Small intestine (tissue), 7 donors: ENCODE data around the gene TBC1D4. TPM values are rescaled to one million over a fixed set of nuclear protein-coding genes. Genes with fewer than 3 reads are reported as not detected.

Source experiments
- DNase-seq, 2 donors: peaks; one replicate each; pipeline versions ENCODE4 v3.0.0 to v3.0.0-alpha.2; 2013
- FAIRE-seq: peaks from 2 replicates; lab custom pipeline; 2012; peaks lifted over from hg19 to GRCh38; lab: Jason Lieb, UNC
- H3K27ac ChIP-seq, 3 donors: one replicate each; pipeline ENCODE4 v1.5.1; 2013; ENCODE audit warnings: low read length in 2 of 3, mild to moderate bottlenecking in 2 of 3, control low read depth in 1 of 3, inconsistent platforms in 1 of 3, low read depth in 1 of 3, moderate library complexity in 1 of 3
- H3K27me3 ChIP-seq, 3 donors: one replicate each; pipeline ENCODE4 v1.6.1; 2013; ENCODE audit warnings: low read length in 3 of 3, inconsistent platforms in 1 of 3; ENCODE audit not compliant: control insufficient read depth in 3 of 3, insufficient read depth in 3 of 3
- H3K36me3 ChIP-seq, 3 donors: one replicate each; pipeline ENCODE4 v1.6.1; 2013; ENCODE audit warnings: low read length in 3 of 3, inconsistent platforms in 1 of 3, low read depth in 1 of 3, mild to moderate bottlenecking in 1 of 3, moderate library complexity in 1 of 3; ENCODE audit not compliant: control insufficient read depth in 3 of 3, insufficient read depth in 2 of 3
- H3K4me1 ChIP-seq, 3 donors: one replicate each; pipeline ENCODE4 v1.6.1; 2013; ENCODE audit warnings: low read length in 2 of 3, inconsistent platforms in 1 of 3, low read depth in 1 of 3, mild to moderate bottlenecking in 1 of 3, moderate library complexity in 1 of 3; ENCODE audit not compliant: control insufficient read depth in 3 of 3, insufficient read depth in 2 of 3
- H3K4me3 ChIP-seq, 3 donors: one replicate each; pipeline ENCODE4 v1.5.1; 2013; ENCODE audit warnings: low read length in 3 of 3, control low read depth in 1 of 3, inconsistent platforms in 1 of 3, low read depth in 1 of 3, mild to moderate bottlenecking in 1 of 3, moderate library complexity in 1 of 3
- H3K9me3 ChIP-seq, 2 donors: one replicate each; pipeline ENCODE4 v1.6.1; 2013; ENCODE audit warnings: low read depth in 1 of 2, low read length in 1 of 2; ENCODE audit not compliant: control insufficient read depth in 2 of 2, insufficient read depth in 1 of 2
- WGBS, 3 donors: extraction: QIAGEN DNeasy Blood & Tissue Kit; methylation state at CpG; one replicate each; pipeline ENCODE4 v1.1.7; 2013; 5-methylcytosine and 5-hydroxymethylcytosine counted together
- polyA plus RNA-seq, 4 donors: library from polyadenylated mRNA; stranded (reverse) in 3 of 4; unstranded in 1 of 4; fragments of 200-250 nt in 3 of 4; fragments of 120-200 nt in 1 of 4; gene quantifications; one replicate each; pipeline versions ENCODE4 v1.2.1 to v1.2.3, GENCODE V29; 2013
- donor health status: healthy with polysubstance abuse.
- donor health status: control.
- donor health status: control.
- donor health status: Bipolar disorder and iron deficiency.
- donor health status: healthy.

Gene TBC1D4
- polyA plus RNA-seq, 4 donors, result 2.4 to 8.1 (median 5.3) TPM

GRCh38 chr13:75329097-75329496 is 152.9 kb downstream of the TBC1D4 start:
- DNase-seq (no peak), FAIRE-seq (no peak)
- Histone ChIP-seq H3K27me3 (no peaks in the 10 kb centered on the region), H3K4me1 (no peaks in the 10 kb centered on the region), H3K4me3 (no peak overlapping the region), H3K27ac (no peak overlapping the region), H3K36me3 (peaks cover 0 to 4% (median 0%) of the 10 kb centered on the region in 3 donors), H3K9me3 (no peaks in the 10 kb centered on the region)
- 59 to 87% (median 62%) methylated on average over 5 of the region's 5 CpGs for WGBS, 3 donors

GRCh38 chr13:75327135-75327510 is 154.8 kb downstream of the TBC1D4 start:
- H3K27me3 ChIP-seq, result no peaks in the 10 kb centered on the region
- no peaks in the 10 kb centered on the region for H3K9me3 ChIP-seq
- no peak overlapping the region for H3K4me3 ChIP-seq
- no peak for DNase-seq
- no peak overlapping the region for H3K27ac ChIP-seq
- FAIRE-seq, result no peak
- H3K4me1 ChIP-seq, result no peaks in the 10 kb centered on the region
- H3K36me3 ChIP-seq, result peaks cover 0 to 4% (median 0%) of the 10 kb centered on the region in 3 donors
- WGBS, 3 donors, result 68 to 77% (median 76%) methylated on average over 3 of the region's 3 CpGs

- H3K4me3 ChIP-seq, result no peak overlapping the region
- 52 to 68% (median 54%) methylated on average over 21 of the region's 21 CpGs for WGBS, 3 donors
Observed at GRCh38 chr13:75326173-75327134, 155.5 kb downstream of the TBC1D4 start.

GRCh38 chr13:75325711-75326110 is 156.3 kb downstream of the TBC1D4 start:
- DNase-seq, result no peak
- 58 to 76% (median 72%) methylated on average over 4 of the region's 4 CpGs for WGBS, 3 donors

More at GRCh38 chr13:75326173-75327134, 155.5 kb downstream of the TBC1D4 start:
- no peaks in the 10 kb centered on the region for H3K27me3 ChIP-seq
- H3K4me1 ChIP-seq, result no peaks in the 10 kb centered on the region
- no peaks in the 10 kb centered on the region for H3K9me3 ChIP-seq
- peak overlapping the region in 1 of 3 donors; percentile 73 for H3K27ac ChIP-seq
- peaks cover 0 to 4% (median 0%) of the 10 kb centered on the region in 3 donors for H3K36me3 ChIP-seq
- no peak for FAIRE-seq
- peak in 1 of 2 donors; percentile 25 for DNase-seq

GRCh38 chr13:75324413-75324940 is 157.5 kb downstream of the TBC1D4 start:
- Histone ChIP-seq H3K4me1 (no peaks in the 10 kb centered on the region), H3K9me3 (no peaks in the 10 kb centered on the region), H3K27ac (no peak overlapping the region), H3K36me3 (peaks cover 0 to 4% (median 0%) of the 10 kb centered on the region in 3 donors), H3K27me3 (no peaks in the 10 kb centered on the region), H3K4me3 (no peak overlapping the region)
- DNase-seq (no peak), FAIRE-seq (no peak)
- 60 to 74% (median 67%) methylated on average over 1 of the region's 1 CpG for WGBS, 3 donors

More at GRCh38 chr13:75325711-75326110, 156.3 kb downstream of the TBC1D4 start:
- no peaks in the 10 kb centered on the region for H3K9me3 ChIP-seq
- no peaks in the 10 kb centered on the region for H3K4me1 ChIP-seq
- FAIRE-seq, result peak; percentile 62
- H3K4me3 ChIP-seq, result no peak overlapping the region
- H3K36me3 ChIP-seq, result peaks cover 0 to 4% (median 0%) of the 10 kb centered on the region in 3 donors
- no peaks in the 10 kb centered on the region for H3K27me3 ChIP-seq
- H3K27ac ChIP-seq, result peak overlapping the region in 1 of 3 donors; percentile 73

GRCh38 chr13:75321084-75321483 is 160.9 kb downstream of the TBC1D4 start:
- Histone ChIP-seq H3K4me3 (no peak overlapping the region), H3K9me3 (no peaks in the 10 kb centered on the region), H3K27me3 (no peaks in the 10 kb centered on the region), H3K27ac (no peak overlapping the region), H3K4me1 (no peaks in the 10 kb centered on the region), H3K36me3 (peaks cover 0 to 1% (median 0%) of the 10 kb centered on the region in 3 donors)
- FAIRE-seq (no peak), DNase-seq (no peak)
- 80 to 97% (median 87%) methylated on average over 3 of the region's 3 CpGs for WGBS, 3 donors

- no peak for DNase-seq
- WGBS, 3 donors, result 78 to 95% (median 82%) methylated on average over 4 of the region's 4 CpGs
Observed at GRCh38 chr13:75319254-75319653, 162.7 kb downstream of the TBC1D4 start.

GRCh38 chr13:75318138-75318833 is 163.7 kb downstream of the TBC1D4 start:
- no peak for DNase-seq
- H3K36me3 ChIP-seq, result no peaks in the 10 kb centered on the region
- no peaks in the 10 kb centered on the region for H3K9me3 ChIP-seq
- no peak for FAIRE-seq
- H3K4me3 ChIP-seq, result no peak overlapping the region
- WGBS, 3 donors, result 68 to 74% (median 73%) methylated on average over 2 of the region's 2 CpGs
- H3K27me3 ChIP-seq, result no peaks in the 10 kb centered on the region
- H3K4me1 ChIP-seq, result no peaks in the 10 kb centered on the region
- H3K27ac ChIP-seq, result no peak overlapping the region

More at GRCh38 chr13:75319254-75319653, 162.7 kb downstream of the TBC1D4 start:
- Histone ChIP-seq H3K27me3 (no peaks in the 10 kb centered on the region), H3K27ac (no peak overlapping the region), H3K36me3 (no peaks in the 10 kb centered on the region), H3K4me1 (no peaks in the 10 kb centered on the region), H3K9me3 (no peaks in the 10 kb centered on the region), H3K4me3 (no peak overlapping the region)
- FAIRE-seq, result no peak
